Posterior vena cava (tissue), 2 donors: ENCODE measurements around the gene MAGOH. TPM values are rescaled to one million over a fixed set of nuclear protein-coding genes. Genes with fewer than 3 reads are reported as not detected.

ENCODE experiments used
- total RNA-seq, 2 donors: library from RNA; stranded (reverse); fragmentation: NEBNext Ultra II Directional; extraction: Animal tissue kit (Norgen Biotek cat#: 25700); gene quantifications; one replicate each; pipeline ENCODE4 v1.2.1, GENCODE V29; 2021
- donor health status: DM: yes; HTN: yes; CAD: no.
- donor health status: DM: yes; HTN: yes; CAD: no.

The MAGOH gene
- total RNA-seq, 2 donors from 2014 or later, result 24.0 to 32.2 TPM

Other genes starting within 250 kb of the MAGOH start
- gene PODN, start 176.3 kb downstream of the MAGOH start, total RNA-seq, result 100 to 1,000 TPM; 155 to 285 TPM
- 1 to 10 TPM; 1.7 to 2.5 TPM for gene SLC1A7, start 95.9 kb downstream of the MAGOH start, total RNA-seq
- 10 to 100 TPM in 1 of 2 donors, 1 to 10 TPM in 1; 9.6 to 16.6 TPM for gene CPT2, start 41.7 kb downstream of the MAGOH start, total RNA-seq
- gene CZIB, start 17.9 kb downstream of the MAGOH start, total RNA-seq, result 10 to 100 TPM; 49.4 to 72.5 TPM
- gene LRP8, start 89.6 kb upstream of the MAGOH start, total RNA-seq, result 1 to 10 TPM; 5.7 to 7.2 TPM
- not detected for gene DMRTB1, start 220.9 kb upstream of the MAGOH start, total RNA-seq